GM06990 (cell line): Measurements from ENCODE around the gene C1orf35.

ENCODE experiments used
- DNase-seq: peaks from one replicate; pipeline ENCODE4 v3.0.0-alpha.2; 2011; ENCODE audit not compliant: insufficient read length; ENCODE audit errors: extremely low read depth
- H3K27me3 ChIP-seq: replicated peaks from 2 replicates; pipeline ENCODE4 v1.6.0; 2011; ENCODE audit warnings: low read length; ENCODE audit not compliant: control insufficient read depth, insufficient read depth
- H3K36me3 ChIP-seq: 2 replicates; pipeline ENCODE4 v1.5.1; 2011; ENCODE audit warnings: low read length; ENCODE audit not compliant: control insufficient read depth, insufficient read depth
- H3K4me3 ChIP-seq: replicated peaks from 2 replicates; pipeline ENCODE4 v1.5.1; 2011; ENCODE audit warnings: low read depth, mild to moderate bottlenecking, control low read depth, low read length
- CTCF ChIP-seq: IDR thresholded peaks from 2 replicates; pipeline ENCODE4 v1.5.1; 2011; ENCODE audit warnings: low read length, control low read depth, mild to moderate bottlenecking, inconsistent platforms; ENCODE audit not compliant: insufficient read depth, poor library complexity, severe bottlenecking

C1orf35 gene

GRCh38 chr1:228079013-228079412 lies 24.1 kb downstream of the C1orf35 start:
- H3K4me3 ChIP-seq = no peak overlapping the region
- DNase-seq = no peak
- no peak for TF ChIP-seq CTCF
- H3K36me3 ChIP-seq = no peaks in the 10 kb centered on the region; the same call in 1 of the 2 replicates
- H3K27me3 ChIP-seq = no peaks in the 10 kb centered on the region

- no peaks in the 10 kb centered on the region for H3K27me3 ChIP-seq
- TF ChIP-seq CTCF = no peak
- no peak overlapping the region for H3K4me3 ChIP-seq
- DNase-seq = no peak
- H3K36me3 ChIP-seq = no peaks in the 10 kb centered on the region; the same call in 1 of the 2 replicates
Observed at GRCh38 chr1:228077565-228078330, 25.4 kb downstream of the C1orf35 start.

GRCh38 chr1:228076796-228077430 lies 26.2 kb downstream of the C1orf35 start:
- no peak for DNase-seq
- Histone ChIP-seq H3K27me3 (no peaks in the 10 kb centered on the region), H3K4me3 (no peak overlapping the region), H3K36me3 (no peaks in the 10 kb centered on the region; the same call in 1 of the 2 replicates)
- no peak for TF ChIP-seq CTCF

GRCh38 chr1:228075801-228076271 lies 27.3 kb downstream of the C1orf35 start:
- no peak overlapping the region for H3K4me3 ChIP-seq
- H3K27me3 ChIP-seq = no peaks in the 10 kb centered on the region
- no peak for TF ChIP-seq CTCF
- no peak for DNase-seq
- H3K36me3 ChIP-seq = no peaks in the 10 kb centered on the region; the same call in 1 of the 2 replicates

GRCh38 chr1:228074954-228075730 lies 28.0 kb downstream of the C1orf35 start:
- no peaks in the 10 kb centered on the region; the same call in 1 of the 2 replicates for H3K36me3 ChIP-seq
- DNase-seq = no peak
- H3K4me3 ChIP-seq = no peak overlapping the region
- H3K27me3 ChIP-seq = no peaks in the 10 kb centered on the region
- TF ChIP-seq CTCF = no peak
